Measurements from ENCODE around the gene CXCL11. TPM values are rescaled to one million over a fixed set of nuclear protein-coding genes. Genes with fewer than 3 reads are reported as not detected.
"Not testable (repeated sequence)": the region's sequence is repeated elsewhere in the genome, so short reads cannot be mapped to it uniquely, and the experiment has no call there.

The CXCL11 gene
- total RNA-seq, 1 experiment from 2014 or later, result 0.26 TPM

- no peak for DNase-seq (ENCODE audit: low read depth, low spot score)
- in situ Hi-C loops (cut with HindIII; ENCODE audit: low pct_unique_long_range_greater_than_20kb, low sequenced_read_pairs), result no loop called here
Observed at GRCh38 chr4:76011018-76011670, 24.7 kb downstream of the CXCL11 start.

- DNase-seq (ENCODE audit: low read depth, low spot score), result no peak
- in situ Hi-C loops (cut with HindIII; ENCODE audit: low pct_unique_long_range_greater_than_20kb, low sequenced_read_pairs), result no loop called here
Observed at GRCh38 chr4:76010576-76010975, 25.3 kb downstream of the CXCL11 start.

- in situ Hi-C loops (cut with HindIII; ENCODE audit: low pct_unique_long_range_greater_than_20kb, low sequenced_read_pairs), result no loop called here
- no peak for DNase-seq (ENCODE audit: low read depth, low spot score)
Observed at GRCh38 chr4:76009311-76009710, 26.6 kb downstream of the CXCL11 start.

- in situ Hi-C loops (cut with HindIII; ENCODE audit: low pct_unique_long_range_greater_than_20kb, low sequenced_read_pairs), result no loop called here
- DNase-seq (ENCODE audit: low read depth, low spot score), result no peak
Observed at GRCh38 chr4:76007089-76007862, 28.6 kb downstream of the CXCL11 start, which contains the start of gene CXCL9. Gene CXCL9 (minus strand): TSS chr4:76007509. CDS start chr4:76007449, 60 bp downstream.

GRCh38 chr4:76003620-76004019 is 32.2 kb downstream of the CXCL11 start:
- DNase-seq (ENCODE audit: low read depth, low spot score), result no peak
- in situ Hi-C loops (cut with HindIII; ENCODE audit: low pct_unique_long_range_greater_than_20kb, low sequenced_read_pairs), result no loop called here

GRCh38 chr4:76003035-76003434 is 32.8 kb downstream of the CXCL11 start:
- DNase-seq (ENCODE audit: low read depth, low spot score), result no peak
- in situ Hi-C loops (cut with HindIII; ENCODE audit: low pct_unique_long_range_greater_than_20kb, low sequenced_read_pairs), result no loop called here

GRCh38 chr4:76002176-76002575 is 33.7 kb downstream of the CXCL11 start:
- DNase-seq (ENCODE audit: low read depth, low spot score), result no peak

GRCh38 chr4:76001700-76002099 is 34.2 kb downstream of the CXCL11 start:
- in situ Hi-C loops (cut with HindIII; ENCODE audit: low pct_unique_long_range_greater_than_20kb, low sequenced_read_pairs), result no loop called here

More at GRCh38 chr4:76002176-76002575, 33.7 kb downstream of the CXCL11 start:
- in situ Hi-C loops (cut with HindIII; ENCODE audit: low pct_unique_long_range_greater_than_20kb, low sequenced_read_pairs), result no loop called here

GRCh38 chr4:76000279-76000678 is 35.6 kb downstream of the CXCL11 start:
- DNase-seq (ENCODE audit: low read depth, low spot score), result no peak
- in situ Hi-C loops (cut with HindIII; ENCODE audit: low pct_unique_long_range_greater_than_20kb, low sequenced_read_pairs), result no loop called here

More at GRCh38 chr4:76001700-76002099, 34.2 kb downstream of the CXCL11 start:
- no peak for DNase-seq (ENCODE audit: low read depth, low spot score)

GRCh38 chr4:75998525-75999147 is 37.2 kb downstream of the CXCL11 start:
- DNase-seq (ENCODE audit: low read depth, low spot score); in situ Hi-C loops (cut with HindIII; ENCODE audit: low pct_unique_long_range_greater_than_20kb, low sequenced_read_pairs): not testable (repeated sequence)

GRCh38 chr4:75997946-75998345 is 37.9 kb downstream of the CXCL11 start:
- in situ Hi-C loops (cut with HindIII; ENCODE audit: low pct_unique_long_range_greater_than_20kb, low sequenced_read_pairs), result no loop called here
- no peak for DNase-seq (ENCODE audit: low read depth, low spot score)

GRCh38 chr4:75997081-75997480 is 38.8 kb downstream of the CXCL11 start:
- DNase-seq (ENCODE audit: low read depth, low spot score), result no peak
- in situ Hi-C loops (cut with HindIII; ENCODE audit: low pct_unique_long_range_greater_than_20kb, low sequenced_read_pairs), result no loop called here

- in situ Hi-C loops (cut with HindIII; ENCODE audit: low pct_unique_long_range_greater_than_20kb, low sequenced_read_pairs), result no loop called here
Observed at GRCh38 chr4:75995727-75996126, 40.1 kb downstream of the CXCL11 start.

GRCh38 chr4:75992462-75992861 is 43.4 kb downstream of the CXCL11 start:
- no peak for DNase-seq (ENCODE audit: low read depth, low spot score)
- in situ Hi-C loops (cut with HindIII; ENCODE audit: low pct_unique_long_range_greater_than_20kb, low sequenced_read_pairs), result no loop called here

More at GRCh38 chr4:75995727-75996126, 40.1 kb downstream of the CXCL11 start:
- DNase-seq (ENCODE audit: low read depth, low spot score), result peak; percentile 67

- no peak for DNase-seq (ENCODE audit: low read depth, low spot score)
- in situ Hi-C loops (cut with HindIII; ENCODE audit: low pct_unique_long_range_greater_than_20kb, low sequenced_read_pairs), result no loop called here
Observed at GRCh38 chr4:75989846-75990528, 45.9 kb downstream of the CXCL11 start.

- DNase-seq (ENCODE audit: low read depth, low spot score), result no peak
- in situ Hi-C loops (cut with HindIII; ENCODE audit: low pct_unique_long_range_greater_than_20kb, low sequenced_read_pairs), result no loop called here
Observed at GRCh38 chr4:75985116-75985515, 50.8 kb downstream of the CXCL11 start.
